ENCODE results near the gene CARD10.

The CARD10 gene

DNA sequence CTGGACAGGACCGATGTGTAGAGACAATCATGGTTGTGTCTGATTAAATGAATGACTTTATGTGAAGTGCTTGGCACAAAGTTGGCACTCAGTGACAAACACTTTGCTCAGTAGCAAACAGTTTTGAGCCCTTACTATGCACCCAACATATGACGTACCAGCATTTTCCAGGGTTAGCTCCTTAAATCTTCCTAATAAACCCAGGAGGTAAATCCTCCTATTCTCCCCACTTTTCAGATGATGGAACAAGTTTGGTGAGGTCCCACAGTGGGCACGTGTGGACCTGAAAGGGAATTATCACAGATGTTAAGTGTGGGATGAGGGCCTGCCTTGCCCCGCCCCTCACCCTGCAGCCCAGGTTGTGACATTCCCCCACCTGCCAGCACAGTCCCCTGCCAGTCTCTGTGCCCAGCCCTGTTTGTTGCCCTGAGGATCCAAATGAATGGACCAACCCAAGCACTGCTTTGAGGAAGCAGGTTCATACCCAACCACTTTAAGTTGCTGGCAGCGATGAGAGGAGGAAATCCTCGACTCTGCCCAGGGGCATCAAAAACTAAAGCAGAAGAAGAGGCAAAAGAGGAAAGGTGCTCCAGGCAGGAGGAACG lies 6.6 kb upstream of the CARD10 start:
- no peak for DNase-seq

DNA sequence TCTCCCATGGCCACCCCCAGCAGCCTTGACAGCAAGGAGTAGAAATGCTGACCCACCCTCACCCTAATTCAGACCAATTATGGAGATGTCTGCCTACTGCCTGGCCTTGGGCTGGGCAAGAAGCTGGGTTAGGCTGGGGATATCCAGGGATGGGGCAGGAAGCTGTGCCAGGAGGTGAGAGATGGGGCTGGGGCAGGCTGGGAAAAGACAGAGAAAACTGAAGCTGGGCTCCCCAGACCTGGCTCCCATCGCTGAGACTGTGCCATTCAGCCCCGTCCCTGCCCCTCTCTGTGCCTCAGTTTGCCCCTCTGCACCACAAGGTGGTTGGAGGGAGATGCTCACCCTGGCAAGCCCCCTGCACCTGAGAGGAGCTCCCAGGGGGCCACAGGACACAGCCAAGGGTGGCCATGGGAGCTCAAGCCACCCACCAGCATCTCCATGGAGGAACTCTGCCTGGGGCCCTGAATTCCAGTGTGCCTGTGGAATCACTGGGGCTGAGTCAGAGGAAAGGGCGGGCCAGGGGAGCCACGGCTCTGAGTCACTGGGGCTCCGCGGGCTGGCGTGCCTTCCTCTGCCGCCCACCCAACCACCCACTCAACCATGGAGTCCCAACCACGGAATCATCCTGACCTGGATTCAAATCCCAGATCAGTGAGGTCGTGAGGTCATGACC lies 6.0 kb upstream of the CARD10 start:
- DNase-seq = no peak

GRCh38 chr22:37522482-37522881 lies 3.3 kb upstream of the CARD10 start:
- DNase-seq = no peak

- DNase-seq = no peak
Measured at GRCh38 chr22:37521236-37521739, 2.1 kb upstream of the CARD10 start.

DNA sequence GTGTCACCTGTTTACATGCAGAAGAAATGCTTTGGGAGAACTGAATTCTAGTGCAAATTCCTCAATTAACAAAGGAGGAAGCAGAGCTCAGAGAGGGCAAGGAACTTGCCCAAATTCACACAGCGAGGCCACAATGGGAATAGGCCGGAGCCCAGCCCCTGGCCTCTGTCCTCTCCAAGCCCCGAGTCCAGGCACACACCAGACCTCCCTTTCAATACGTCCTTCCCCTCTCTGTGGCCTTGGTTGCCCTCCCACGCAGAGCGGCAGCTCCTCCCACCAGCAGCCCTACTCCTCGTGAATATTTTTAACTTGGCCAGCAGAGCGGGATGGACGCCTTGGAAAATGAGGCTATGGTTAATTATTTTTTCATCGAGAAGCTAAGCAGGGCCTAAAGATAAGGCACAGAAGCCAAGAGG lies 1.6 kb upstream of the CARD10 start:
- DNase-seq = no peak

GRCh38 chr22:37518509-37519267 lies 527 bp downstream of the CARD10 start:
- DNase-seq = no peak

DNA sequence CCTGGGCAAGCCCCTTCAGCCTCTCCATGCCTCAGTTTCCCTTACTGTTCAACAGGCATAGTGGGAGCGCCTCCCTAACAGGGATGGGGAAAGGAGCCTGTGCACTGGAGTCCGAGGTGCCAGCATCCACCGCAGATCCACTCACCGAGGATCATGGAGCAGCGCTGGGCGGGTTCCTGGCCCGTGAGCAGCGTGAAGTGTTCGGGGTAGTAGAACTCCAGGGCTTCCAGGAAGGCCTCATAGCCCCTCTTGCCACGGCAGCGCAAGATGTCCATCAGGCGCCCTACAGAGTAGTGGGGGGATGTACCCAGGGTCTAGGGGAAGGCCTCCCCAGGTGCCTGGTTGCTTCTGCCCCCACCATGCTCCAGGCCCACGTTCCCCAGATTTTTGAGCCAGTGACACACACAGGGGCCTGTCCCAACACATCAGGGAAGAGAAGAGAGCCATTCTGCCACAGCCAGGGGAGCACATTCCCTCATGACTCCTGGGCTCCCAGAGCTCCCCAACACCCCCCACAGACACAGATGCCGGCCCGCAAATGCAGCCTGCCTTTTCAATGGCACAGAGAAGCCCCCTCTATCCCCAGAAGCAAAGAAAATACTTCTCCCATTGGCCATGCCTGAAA lies 1.3 kb downstream of the CARD10 start:
- DNase-seq = no peak

DNA sequence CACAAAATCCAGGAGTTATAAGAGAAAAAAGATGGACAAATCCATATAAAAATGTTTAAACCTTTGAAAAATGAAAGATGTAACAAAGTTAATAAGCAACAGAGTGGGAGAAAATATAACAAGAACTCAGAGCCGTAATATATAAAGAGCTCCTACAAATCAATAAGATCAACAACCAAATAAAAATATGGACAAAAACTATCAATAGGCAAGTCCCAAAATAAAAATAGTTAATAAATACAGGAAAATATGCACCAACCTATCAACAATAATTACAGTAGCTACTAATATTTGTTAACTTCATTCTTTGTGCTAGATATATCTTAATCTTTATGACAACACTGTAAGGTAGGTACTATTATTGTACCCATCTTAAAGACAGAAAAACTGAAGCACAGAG lies 2.8 kb downstream of the CARD10 start:
- DNase-seq = no peak

DNA sequence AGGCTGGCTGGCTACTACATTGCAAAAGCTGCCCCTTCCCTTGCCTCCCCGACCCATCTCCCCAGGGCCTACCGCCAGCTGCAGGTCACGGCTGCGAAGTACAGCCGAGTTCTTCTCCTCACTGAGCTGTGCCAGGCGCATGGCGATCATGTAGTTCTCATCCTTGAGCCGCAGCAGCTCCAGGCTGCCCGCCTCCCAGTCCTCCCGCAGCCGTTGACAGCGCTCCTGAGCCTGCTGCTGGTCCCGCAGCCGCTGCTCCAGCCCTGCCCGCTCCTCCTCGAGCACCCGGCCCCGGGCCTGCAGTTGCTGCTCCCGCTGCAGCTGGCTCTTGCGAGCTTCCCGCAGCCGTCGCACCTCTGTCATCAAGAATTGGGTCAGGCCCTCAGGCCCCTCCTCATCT lies 3.3 kb downstream of the CARD10 start:
- no peak for DNase-seq

- no peak for DNase-seq
Measured at GRCh38 chr22:37514526-37515051, 4.6 kb downstream of the CARD10 start.

- no peak for DNase-seq
Measured at GRCh38 chr22:37511395-37512104, 7.7 kb downstream of the CARD10 start.

DNA sequence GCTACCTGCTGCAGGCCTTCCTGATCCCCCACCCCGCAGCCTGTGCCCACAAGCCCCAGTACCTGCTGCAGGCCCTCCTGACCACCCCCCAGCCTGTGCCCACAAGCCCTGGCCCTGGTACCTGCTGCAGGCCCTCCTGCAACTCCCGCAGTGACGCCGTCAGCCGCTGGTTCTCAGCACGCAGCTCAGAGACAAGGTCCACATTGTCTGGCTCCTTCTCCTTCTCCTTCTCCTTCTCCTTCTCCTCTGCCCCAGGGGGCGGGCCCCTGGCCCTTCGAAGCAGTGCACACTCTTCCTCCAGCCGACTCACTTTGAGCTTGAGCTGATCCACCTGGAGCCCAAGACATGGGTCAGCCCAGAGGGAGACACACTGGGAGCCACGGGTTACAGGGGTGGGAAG lies 9.1 kb downstream of the CARD10 start:
- no peak for DNase-seq

DNA sequence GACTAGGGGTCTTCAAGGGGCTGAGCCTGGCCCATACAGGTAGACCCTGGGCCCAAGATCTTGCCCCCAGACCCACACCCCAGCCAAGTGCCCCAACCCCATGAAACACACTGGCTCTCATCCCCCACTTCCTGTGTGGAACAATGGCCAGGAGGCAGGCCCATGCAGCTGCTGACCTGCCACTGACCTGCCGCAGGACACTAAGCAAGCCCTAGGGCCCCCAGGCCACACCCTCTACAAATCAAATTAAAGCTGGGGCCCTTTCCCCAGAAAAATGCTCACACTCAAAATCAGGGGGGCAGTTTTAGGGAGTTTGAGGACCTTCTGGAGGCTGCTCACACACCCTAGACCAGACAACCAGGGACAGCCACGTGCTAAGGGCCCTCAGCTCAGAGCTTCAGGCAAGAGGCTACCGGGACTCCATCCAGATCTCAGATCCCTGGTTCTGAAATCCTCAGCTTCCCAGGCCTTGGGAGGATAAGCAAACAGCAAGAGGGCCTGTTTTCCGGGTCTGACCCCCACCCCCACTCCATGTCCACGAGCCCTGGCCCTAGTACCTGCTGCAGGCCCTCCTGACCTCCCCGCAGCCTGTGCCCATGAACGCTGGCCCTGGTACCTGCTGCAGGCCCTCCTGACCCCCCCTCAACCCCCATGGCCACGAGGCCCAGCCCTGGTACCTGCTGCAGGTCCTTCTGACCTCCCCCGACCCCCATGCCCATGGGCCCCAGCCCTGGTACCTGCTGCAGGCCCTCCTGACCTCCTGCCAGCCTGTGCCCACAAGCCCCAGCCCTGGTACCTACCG lies 10.0 kb downstream of the CARD10 start:
- DNase-seq = no peak

- no peak for DNase-seq
Measured at GRCh38 chr22:37508431-37508992, 10.7 kb downstream of the CARD10 start.

- DNase-seq = no peak
Measured at GRCh38 chr22:37507731-37508130, 11.5 kb downstream of the CARD10 start.

DNA sequence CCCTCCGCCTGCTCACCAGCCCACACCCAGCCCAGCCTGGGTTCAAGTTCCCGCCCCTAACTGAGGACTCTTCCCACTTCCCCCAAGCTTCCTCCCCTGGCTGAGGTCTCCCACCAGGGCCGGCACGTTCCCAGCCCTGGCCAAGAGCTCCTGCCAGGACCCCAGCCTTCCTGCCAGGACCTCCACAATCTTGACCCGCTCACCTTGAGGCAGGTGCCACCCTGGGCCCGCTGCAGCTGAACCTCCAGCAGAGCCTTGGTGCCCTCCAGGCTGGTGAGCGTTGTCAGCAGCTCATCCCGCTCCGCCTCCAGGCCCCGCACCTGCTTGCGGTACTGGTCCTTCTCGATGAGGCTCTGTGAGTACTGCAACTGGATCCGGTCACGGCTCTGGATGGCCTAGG lies 13.2 kb downstream of the CARD10 start:
- DNase-seq = no peak

- no peak for DNase-seq
Measured at GRCh38 chr22:37505565-37505964, 13.7 kb downstream of the CARD10 start.

DNA sequence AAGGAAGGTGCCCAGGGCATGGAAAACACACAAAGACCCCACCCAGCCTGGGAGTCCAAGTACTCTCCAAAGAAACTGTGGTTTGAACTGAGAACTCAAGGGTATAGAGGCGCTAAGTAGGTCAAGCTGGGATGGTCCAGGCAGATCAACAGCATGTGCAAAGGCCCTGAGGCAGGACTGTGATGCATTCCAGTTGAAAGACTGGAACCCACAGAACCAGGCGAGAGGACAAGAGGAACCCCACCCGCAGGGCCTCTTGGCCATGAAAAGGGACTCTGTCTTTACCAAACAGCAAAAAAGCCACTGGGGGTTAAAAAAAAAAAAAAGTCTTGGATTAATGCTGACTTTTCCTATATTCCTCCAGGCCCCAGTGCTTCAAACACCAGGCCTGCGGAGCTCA lies 14.3 kb downstream of the CARD10 start:
- DNase-seq = no peak

- no peak for DNase-seq
Measured at GRCh38 chr22:37503850-37504249, 15.4 kb downstream of the CARD10 start.

- no peak for DNase-seq
Measured at GRCh38 chr22:37503183-37503683, 16.0 kb downstream of the CARD10 start.

Measured in NCI-H1436 (cell line).